Epidermal melanocyte (primary cell): ENCODE results near the gene SPECC1.
A peak's percentile ranks its signal among the peaks of the same experiment; 100 is the strongest.
"Not testable (repeated sequence)": the region's sequence is repeated elsewhere in the genome, so short reads cannot be mapped to it uniquely, and the experiment has no call there.

Experiments used
- DNase-seq: peaks from one replicate; pipeline ENCODE4 v3.0.0; 2011; ENCODE audit warnings: low spot score; ENCODE audit not compliant: insufficient read length

SPECC1 gene

GRCh38 chr17:20010936-20011335, 1.8 kb downstream of the SPECC1 start:
- DNase-seq = no peak

- DNase-seq = no peak
Measured at GRCh38 chr17:20012017-20012536, 2.9 kb downstream of the SPECC1 start.

- not testable (repeated sequence) for DNase-seq
Measured at GRCh38 chr17:20016475-20016992, 7.4 kb downstream of the SPECC1 start.

GRCh38 chr17:20022701-20023100, 13.5 kb downstream of the SPECC1 start:
- no peak for DNase-seq

- DNase-seq = no peak
Measured at GRCh38 chr17:20026960-20027359, 17.8 kb downstream of the SPECC1 start.

- no peak for DNase-seq
Measured at GRCh38 chr17:20028443-20028842, 19.3 kb downstream of the SPECC1 start.

GRCh38 chr17:20032636-20033035, 23.5 kb downstream of the SPECC1 start:
- DNase-seq = no peak

- DNase-seq = no peak
Measured at GRCh38 chr17:20033415-20033814, 24.3 kb downstream of the SPECC1 start.

GRCh38 chr17:20035501-20035900, 26.3 kb downstream of the SPECC1 start:
- DNase-seq = no peak

GRCh38 chr17:20037286-20037685, 28.1 kb downstream of the SPECC1 start:
- not testable (repeated sequence) for DNase-seq

GRCh38 chr17:20039037-20039436, 29.9 kb downstream of the SPECC1 start:
- no peak for DNase-seq

GRCh38 chr17:20040216-20040615, 31.1 kb downstream of the SPECC1 start:
- DNase-seq = no peak

GRCh38 chr17:20043021-20043420, 33.9 kb downstream of the SPECC1 start:
- DNase-seq = no peak

GRCh38 chr17:20045476-20045875, 36.3 kb downstream of the SPECC1 start:
- DNase-seq = no peak

- DNase-seq = no peak
Measured at GRCh38 chr17:20046629-20047028, 37.5 kb downstream of the SPECC1 start.

GRCh38 chr17:20051624-20052023, 42.5 kb downstream of the SPECC1 start:
- no peak for DNase-seq

GRCh38 chr17:20053361-20053964, 44.3 kb downstream of the SPECC1 start:
- DNase-seq = no peak

- DNase-seq = no peak
Measured at GRCh38 chr17:20059728-20060188, 50.6 kb downstream of the SPECC1 start.

GRCh38 chr17:20063665-20064648, 54.8 kb downstream of the SPECC1 start:
- DNase-seq = peak; percentile 54

GRCh38 chr17:20066253-20066652, 57.1 kb downstream of the SPECC1 start:
- no peak for DNase-seq

- DNase-seq = no peak
Measured at GRCh38 chr17:20067711-20068110, 58.6 kb downstream of the SPECC1 start.

- no peak for DNase-seq
Measured at GRCh38 chr17:20068445-20068844, 59.3 kb downstream of the SPECC1 start.
